K562 (cell line): ENCODE measurements around the gene PIMREG. TPM values are rescaled to one million over a fixed set of nuclear protein-coding genes. Genes with fewer than 3 reads are reported as not detected.

Experiments used
- ATAC-seq: fragments of 200-7000 bp; cut with Tn5 transposase; 3 replicates; pipeline ENCODE4 v1.9.1; 2020; ENCODE audit warnings: moderate library complexity
- BruUV-seq: library from RNA; stranded (reverse); fragments of 400-500 nt; replicated peaks from 2 replicates; lab custom pipeline; 2021; lab: Mats Ljungman, UMichigan
- CTCF ChIA-PET: fragments of 300-600 bp; formaldehyde crosslinking; extraction: SDS; loops from one replicate; lab custom pipeline; 2021; ENCODE audit warnings: low intra/inter-chr PET ratio; lab: Yijun Ruan, JAX
- POLR2A ChIA-PET: fragments of 300-600, 350-650 bp; sonication (Branson Sonifier 250); formaldehyde crosslinking; extraction: SDS; loops from one replicate; lab custom pipeline; 2021; ENCODE audit warnings: antibody characterized with exemption, inconsistent platforms; lab: Yijun Ruan, JAX
- DNase-seq, 4 experiments: peaks; one replicate each; pipeline versions ENCODE4 v3.0.0 to v3.0.0-alpha.2; 2011 to 2018; ENCODE audit warnings: low spot score in 3 of 4, mixed read lengths in 3 of 4; ENCODE audit errors: extremely low read depth in 1 of 4
- FAIRE-seq: peaks from 2 replicates; lab custom pipeline; 2011; peaks lifted over from hg19 to GRCh38; lab: Jason Lieb, UNC
- H2AFZ ChIP-seq: 2 replicates; pipeline ENCODE4 v1.6.0; 2011; ENCODE audit warnings: low read depth, low read length, control low read depth, inconsistent platforms
- H3K27ac ChIP-seq: fragments of 200-600 bp; 3 replicates; pipeline ENCODE4 v1.8.0; 2011; ENCODE audit warnings: low read depth, mild to moderate bottlenecking, control low read depth, inconsistent platforms, low read length, moderate library complexity, mixed read lengths; ENCODE audit errors: extremely low read depth
- H3K27me3 ChIP-seq, 2 experiments: fragments of 300-600 bp in 1 of 2; 2 replicates in 1 of 2; 3 replicates in 1 of 2; pipeline versions ENCODE4 v1.6.0 to v1.8.0; 2011; ENCODE audit warnings: inconsistent platforms in 2 of 2, low read length in 2 of 2, mild to moderate bottlenecking in 1 of 2, mixed read lengths in 1 of 2, moderate library complexity in 1 of 2; ENCODE audit not compliant: control insufficient read depth in 2 of 2, insufficient read depth in 2 of 2
- H3K36me3 ChIP-seq: fragments of 300-600 bp; 3 replicates; pipeline ENCODE4 v1.8.0; 2011; ENCODE audit warnings: mild to moderate bottlenecking, low read length, inconsistent platforms; ENCODE audit not compliant: control insufficient read depth, insufficient read depth
- H3K4me1 ChIP-seq, 2 experiments: fragments of 200-600 bp in 1 of 2; replicated peaks in 1 of 2; 2 replicates in 1 of 2; 3 replicates in 1 of 2; pipeline versions ENCODE4 v1.5.1 to v1.8.0; 2011; ENCODE audit warnings: inconsistent platforms in 2 of 2, low read length in 2 of 2, mild to moderate bottlenecking in 1 of 2, mixed read lengths in 1 of 2, moderate library complexity in 1 of 2; ENCODE audit not compliant: control insufficient read depth in 2 of 2, insufficient read depth in 2 of 2
- H3K4me2 ChIP-seq: 2 replicates; pipeline ENCODE4 v1.6.1; 2011; ENCODE audit warnings: low read length, control low read depth, inconsistent platforms, mixed read lengths; ENCODE audit not compliant: insufficient read depth
- H3K4me3 ChIP-seq: fragments of 200-600 bp; sonication (generic), shearing (Covaris generic); 2 replicates; pipeline ENCODE4 v1.5.1; 2016; ENCODE audit warnings: control low read depth, inconsistent platforms
- H3K79me2 ChIP-seq: fragments of 200-600 bp; 3 replicates; pipeline ENCODE4 v1.8.0; 2011; ENCODE audit warnings: low read length, inconsistent platforms; ENCODE audit not compliant: control insufficient read depth, insufficient read depth
- H3K9ac ChIP-seq, 2 experiments: 2 replicates each; pipeline versions ENCODE4 v1.6.0 to v1.6.1; 2011; ENCODE audit warnings: low read depth in 2 of 2, low read length in 2 of 2, control low read depth in 1 of 2, inconsistent platforms in 1 of 2, mild to moderate bottlenecking in 1 of 2, mixed read lengths in 1 of 2; ENCODE audit not compliant: insufficient read depth in 1 of 2
- H3K9me1 ChIP-seq: one replicate; pipeline ENCODE4 v1.6.0; 2011; ENCODE audit warnings: inconsistent platforms, mild to moderate bottlenecking, low read length, moderate library complexity; ENCODE audit not compliant: control insufficient read depth, insufficient read depth
- H3K9me3 ChIP-seq: replicated peaks from 2 replicates; pipeline ENCODE4 v1.5.1; 2011; ENCODE audit warnings: low read depth, low read length, inconsistent platforms; ENCODE audit not compliant: control insufficient read depth, insufficient read depth
- H4K20me1 ChIP-seq: replicated peaks from 2 replicates; pipeline ENCODE4 v1.6.1; 2011; ENCODE audit warnings: low read length, inconsistent platforms, mixed read lengths; ENCODE audit not compliant: control insufficient read depth, insufficient read depth
- ARID2 ChIP-seq: fragments of 450-650 bp; IDR thresholded peaks from 2 replicates; pipeline ENCODE4 v1.6.1; 2017; ENCODE audit warnings: antibody characterized with exemption, mild to moderate bottlenecking
- HSF4 ChIP-seq: fragments of 250-450 bp; sonication (Bioruptor Pico); IDR thresholded peaks from 2 replicates; pipeline ENCODE4 v2.1.2; 2022; ENCODE audit warnings: mild to moderate bottlenecking, moderate library complexity, borderline replicate concordance
- JUND ChIP-seq, 2 experiments: IDR thresholded peaks; 2 replicates in 1 of 2; 3 replicates in 1 of 2; pipeline ENCODE4 v1.6.1; 2011; ENCODE audit warnings: borderline replicate concordance in 2 of 2, low read depth in 2 of 2, low read length in 2 of 2, improper control_type of control experiment in 1 of 2, missing biosample characterization in 1 of 2, missing genetic modification characterization in 1 of 2, missing genetic modification reagents in 1 of 2
- KAT8 ChIP-seq: fragments of 450-650 bp; IDR thresholded peaks from 2 replicates; pipeline ENCODE4 v1.6.1; 2016; ENCODE audit warnings: low read depth, mild to moderate bottlenecking
- MEF2A ChIP-seq: IDR thresholded peaks from 2 replicates; pipeline ENCODE4 v1.6.1; 2011; ENCODE audit warnings: low read depth, mild to moderate bottlenecking, low read length, moderate library complexity; ENCODE audit not compliant: control insufficient read depth
- NR1H2 ChIP-seq: sonication (generic); formaldehyde crosslinking; IDR thresholded peaks from 2 replicates; pipeline ENCODE4 v1.4.0; 2020; ENCODE audit warnings: mild to moderate bottlenecking, missing genetic modification reagents
- RFX5 ChIP-seq: IDR thresholded peaks from 2 replicates; pipeline ENCODE4 v1.6.1; 2011; ENCODE audit warnings: low read depth, mild to moderate bottlenecking, improper control_type of control experiment, low read length
- SAFB ChIP-seq: fragments of 200-400 bp; formaldehyde crosslinking; IDR thresholded peaks from 2 replicates; pipeline ENCODE4 v1.6.1; 2017; ENCODE audit warnings: low read depth, low read length, borderline replicate concordance
- ZNF584 ChIP-seq: fragments of 200-800 bp; sonication (Bioruptor generic); IDR thresholded peaks from 2 replicates; pipeline ENCODE4 v1.6.1; 2016; ENCODE audit warnings: low read depth, mild to moderate bottlenecking, missing genetic modification characterization, missing compliant biosample characterization
- WGBS: fragments of 100-300 bp; shearing (Covaris generic); methylation state at CpG from one replicate; pipeline ENCODE4 v1.1.6; 2016; ENCODE audit warnings: low coverage, mixed read lengths; ENCODE audit not compliant: insufficient coverage; ENCODE audit errors: missing lambda C conversion rate; 5-methylcytosine and 5-hydroxymethylcytosine counted together
- in situ Hi-C: fragments of 300-500 bp; cut with MboI; formaldehyde crosslinking; loops from 4 replicates; pipeline ENCODE4 v1.15.0; 2018; ENCODE audit warnings: inconsistent platforms, mixed read lengths
- intact Hi-C: fragments of 100-400 bp; cut with micrococcal nuclease; formaldehyde crosslinking; loops from 2 replicates; pipeline ENCODE4 v1.14.2; 2022
- polyA plus RNA-seq, 8 experiments: library from polyadenylated mRNA; depleted of rRNA in 4 of 8; stranded (reverse) in 5 of 8; unstranded in 3 of 8; fragments of >200 nt; fragmentation: Nextera tagmentation in 2 of 8; fragmentation: Illumina TruSeq in 1 of 8; extraction: Ambion mirVana in 2 of 8; extraction: Trizol in 1 of 8; gene quantifications; 2 replicates each; pipeline versions ENCODE4 v1.2.1 to v1.2.3, GENCODE V29; 2011 to 2014; ENCODE audit warnings: inconsistent platforms in 1 of 8, missing spikeins in 1 of 8
- total RNA-seq, 7 experiments: library from RNA; depleted of rRNA in 6 of 7; stranded (reverse); fragments of >200 nt in 6 of 7; fragmentation: Illumina TruSeq in 2 of 7; extraction: Trizol in 2 of 7; gene quantifications; 2 replicates each; pipeline versions ENCODE4 v1.2.1 to v1.2.3, GENCODE V29; 2011 to 2021; ENCODE audit warnings: low replicate concordance in 1 of 7
- TF ChIP-seq, protein P1 (sequence below): fragments of 450-650 bp; IDR thresholded peaks from 2 replicates; pipeline ENCODE4 v1.7.0; 2016; ENCODE audit warnings: borderline replicate concordance
- TF ChIP-seq, protein P2 (sequence below): sonication (generic); formaldehyde crosslinking; IDR thresholded peaks from 2 replicates; pipeline ENCODE4 v1.8.0; 2022; ENCODE audit warnings: mild to moderate bottlenecking, missing genetic modification reagents, borderline replicate concordance

The PIMREG gene
- total and polyA plus RNA-seq, 9 of the 15 experiments (the other 6 are each of a cell fraction or from before 2014, with no cell fraction given) = 1.1 to 16.7 (median 9.4) TPM

DNA sequence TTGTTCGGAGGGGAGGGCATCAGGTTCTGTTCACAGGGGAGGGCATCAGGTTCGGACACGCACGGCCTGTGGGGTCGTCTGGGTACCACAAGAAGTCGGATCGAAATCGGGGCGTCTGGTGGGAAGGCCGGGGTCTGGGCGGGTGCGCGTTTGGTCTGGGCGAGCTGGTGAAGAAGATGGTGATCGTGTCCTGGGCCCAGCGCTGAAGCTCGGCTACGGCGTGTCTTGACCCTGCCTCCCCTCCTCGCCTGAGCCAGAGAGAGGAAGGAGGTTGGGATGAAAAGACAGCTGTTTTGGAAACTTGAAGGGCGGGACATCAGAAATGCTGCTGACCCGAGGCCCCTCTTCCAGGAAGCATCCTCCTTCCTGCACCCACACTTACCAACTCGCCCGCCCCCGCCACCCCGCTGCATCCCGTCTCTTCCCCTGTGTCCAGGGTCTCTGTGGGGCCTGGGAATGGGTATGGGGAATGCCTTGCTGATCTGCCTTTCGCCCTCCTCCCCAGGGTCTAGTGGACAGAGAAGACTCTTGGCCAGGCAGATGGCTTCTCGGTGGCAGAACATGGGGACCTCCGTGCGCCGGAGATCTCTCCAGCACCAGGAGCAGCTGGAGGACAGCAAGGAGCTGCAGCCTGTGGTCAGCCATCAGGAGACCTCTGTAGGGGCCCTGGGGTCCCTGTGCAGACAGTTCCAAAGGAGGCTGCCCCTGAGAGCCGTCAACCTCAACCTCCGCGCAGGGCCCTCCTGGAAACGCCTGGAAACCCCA, 498 bp downstream of the PIMREG start (continued):
- TF ChIP-seq JUND (IDR thresholded peaks at IDR 0.05; ENCODE audit: borderline replicate concordance, low read depth, low read length) = no peak
- TF ChIP-seq JUND (tag; IDR thresholded peaks at IDR 0.05; ENCODE audit: borderline replicate concordance, low read depth, low read length) = no peak

DNA sequence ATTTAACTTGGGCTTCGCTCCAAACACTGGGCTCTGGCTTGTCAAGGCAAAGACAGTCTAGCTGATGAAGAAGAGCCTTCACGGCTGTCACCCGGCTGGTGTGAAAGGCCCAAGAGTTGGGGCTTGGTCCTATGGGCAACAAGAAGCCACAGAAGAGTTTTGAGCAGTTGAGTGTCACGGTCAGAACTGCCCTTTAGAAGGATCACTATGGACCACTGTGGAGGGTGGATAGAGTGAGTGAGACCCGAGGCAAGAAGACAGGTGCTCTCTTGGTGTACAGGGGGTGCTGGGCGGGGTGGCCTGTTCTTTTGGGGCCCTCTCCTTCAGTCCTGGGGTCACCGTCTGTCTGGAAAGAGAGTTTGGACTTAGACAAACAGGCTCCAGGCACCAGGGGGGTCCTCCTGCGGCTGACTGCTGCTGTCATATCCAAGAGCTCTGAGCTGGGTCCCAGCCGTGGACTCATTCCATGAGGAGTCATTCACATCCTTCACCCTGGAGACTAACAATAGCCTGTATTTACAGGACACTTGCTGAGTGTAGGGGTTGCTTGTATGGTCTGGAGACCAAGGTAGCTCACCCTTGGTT, 2.4 kb downstream of the PIMREG start:
- Histone ChIP-seq H3K9me3 (no peaks in the 10 kb centered on the region), H3K36me3 (no peaks in the 10 kb centered on the region), H2AFZ (no peak overlapping the region), H3K9me1 (no peaks in the 10 kb centered on the region), H3K27me3 (no peaks in the 10 kb centered on the region), H3K4me3 (no peak overlapping the region), H3K9ac (no peak overlapping the region), H3K4me2 (no peak overlapping the region), H3K4me1 (peaks cover 5 to 16% of the 10 kb centered on the region in 2 experiments; a peak in 4 of 5 replicates), H4K20me1 (no peaks in the 10 kb centered on the region), H3K79me2 (no peaks in the 10 kb centered on the region), H3K27ac (no peak overlapping the region)
- DNase-seq = no peak
- WGBS = 73% methylated on average over 7 of the region's 9 CpGs
- FAIRE-seq = no peak
- TF ChIP-seq ARID2 (no peak), KAT8 (no peak), MEF2A (no peak), SAFB (no peak), RFX5 (no peak), NR1H2 (CRISPR knock-in tag) (no peak), HSF4 (CRISPR knock-in tag) (no peak), ZNF584 (CRISPR knock-in tag) (no peak)
- TF ChIP-seq, protein P1, sequence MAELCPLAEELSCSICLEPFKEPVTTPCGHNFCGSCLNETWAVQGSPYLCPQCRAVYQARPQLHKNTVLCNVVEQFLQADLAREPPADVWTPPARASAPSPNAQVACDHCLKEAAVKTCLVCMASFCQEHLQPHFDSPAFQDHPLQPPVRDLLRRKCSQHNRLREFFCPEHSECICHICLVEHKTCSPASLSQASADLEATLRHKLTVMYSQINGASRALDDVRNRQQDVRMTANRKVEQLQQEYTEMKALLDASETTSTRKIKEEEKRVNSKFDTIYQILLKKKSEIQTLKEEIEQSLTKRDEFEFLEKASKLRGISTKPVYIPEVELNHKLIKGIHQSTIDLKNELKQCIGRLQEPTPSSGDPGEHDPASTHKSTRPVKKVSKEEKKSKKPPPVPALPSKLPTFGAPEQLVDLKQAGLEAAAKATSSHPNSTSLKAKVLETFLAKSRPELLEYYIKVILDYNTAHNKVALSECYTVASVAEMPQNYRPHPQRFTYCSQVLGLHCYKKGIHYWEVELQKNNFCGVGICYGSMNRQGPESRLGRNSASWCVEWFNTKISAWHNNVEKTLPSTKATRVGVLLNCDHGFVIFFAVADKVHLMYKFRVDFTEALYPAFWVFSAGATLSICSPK = no peak
- TF ChIP-seq, protein P2, sequence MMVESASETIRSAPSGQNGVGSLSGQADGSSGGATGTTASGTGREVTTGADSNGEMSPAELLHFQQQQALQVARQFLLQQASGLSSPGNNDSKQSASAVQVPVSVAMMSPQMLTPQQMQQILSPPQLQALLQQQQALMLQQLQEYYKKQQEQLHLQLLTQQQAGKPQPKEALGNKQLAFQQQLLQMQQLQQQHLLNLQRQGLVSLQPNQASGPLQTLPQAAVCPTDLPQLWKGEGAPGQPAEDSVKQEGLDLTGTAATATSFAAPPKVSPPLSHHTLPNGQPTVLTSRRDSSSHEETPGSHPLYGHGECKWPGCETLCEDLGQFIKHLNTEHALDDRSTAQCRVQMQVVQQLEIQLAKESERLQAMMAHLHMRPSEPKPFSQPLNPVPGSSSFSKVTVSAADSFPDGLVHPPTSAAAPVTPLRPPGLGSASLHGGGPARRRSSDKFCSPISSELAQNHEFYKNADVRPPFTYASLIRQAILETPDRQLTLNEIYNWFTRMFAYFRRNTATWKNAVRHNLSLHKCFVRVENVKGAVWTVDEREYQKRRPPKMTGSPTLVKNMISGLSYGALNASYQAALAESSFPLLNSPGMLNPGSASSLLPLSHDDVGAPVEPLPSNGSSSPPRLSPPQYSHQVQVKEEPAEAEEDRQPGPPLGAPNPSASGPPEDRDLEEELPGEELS (CRISPR knock-in tag) = no peak
- ATAC-seq = no peak
- intact Hi-C loops = no loop called here
- in situ Hi-C loops = loop anchor here (25.0 kb wide), 1 partner anchor 1209 kb away; the partner anchor contains the start of gene SCIMP
- CTCF ChIA-PET = no interaction called here
- POLR2A ChIA-PET = interaction anchor here (1.0 kb wide), 1 partner anchor 11 kb away, joined by 4 read pairs; no protein-coding TSS in a partner anchor
- no TSS peak for BruUV-seq
